ENCODE data around the gene FOXL2. TPM values are rescaled to one million over a fixed set of nuclear protein-coding genes. Genes with fewer than 3 reads are reported as not detected.
A peak's percentile ranks its signal among the peaks of the same experiment; 100 is the strongest.
"Not testable (repeated sequence)": the region's sequence is repeated elsewhere in the genome, so short reads cannot be mapped to it uniquely, and the experiment has no call there.

The FOXL2 gene
- total RNA-seq, 1 donor from 2014 or later = not detected

DNA sequence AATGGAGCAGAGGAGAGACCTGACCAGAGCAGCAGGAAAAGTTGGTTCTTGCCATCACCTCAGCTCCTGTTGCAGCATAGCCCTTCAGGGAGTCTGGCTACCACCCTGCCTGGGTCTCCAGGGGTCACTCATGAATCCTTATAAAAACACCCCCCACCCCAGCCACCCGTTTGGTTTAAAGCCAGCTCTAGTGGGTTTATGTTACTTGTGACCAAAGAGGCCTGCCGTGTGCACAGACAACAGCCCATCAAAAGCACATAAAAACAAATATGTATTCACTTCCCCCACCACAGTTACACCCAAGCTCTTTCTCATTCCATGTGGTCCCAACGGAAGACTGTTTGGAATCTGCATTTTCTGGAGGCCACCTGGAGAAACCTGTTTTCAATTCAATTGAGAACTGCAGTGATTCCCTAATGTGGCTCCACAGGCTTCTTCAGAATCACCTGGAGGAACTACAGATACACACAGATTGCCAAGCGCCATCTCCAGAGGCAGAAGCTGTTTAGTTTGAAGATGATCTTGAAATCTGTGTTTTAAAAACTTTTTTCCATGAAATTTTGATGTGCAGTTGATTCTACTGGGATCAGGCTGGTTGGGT, 13.8 kb downstream of the FOXL2 start:
- ATAC-seq (ENCODE audit: low read depth) (no peak), DNase-seq (no peak)
- TF ChIP-seq, protein P1, sequence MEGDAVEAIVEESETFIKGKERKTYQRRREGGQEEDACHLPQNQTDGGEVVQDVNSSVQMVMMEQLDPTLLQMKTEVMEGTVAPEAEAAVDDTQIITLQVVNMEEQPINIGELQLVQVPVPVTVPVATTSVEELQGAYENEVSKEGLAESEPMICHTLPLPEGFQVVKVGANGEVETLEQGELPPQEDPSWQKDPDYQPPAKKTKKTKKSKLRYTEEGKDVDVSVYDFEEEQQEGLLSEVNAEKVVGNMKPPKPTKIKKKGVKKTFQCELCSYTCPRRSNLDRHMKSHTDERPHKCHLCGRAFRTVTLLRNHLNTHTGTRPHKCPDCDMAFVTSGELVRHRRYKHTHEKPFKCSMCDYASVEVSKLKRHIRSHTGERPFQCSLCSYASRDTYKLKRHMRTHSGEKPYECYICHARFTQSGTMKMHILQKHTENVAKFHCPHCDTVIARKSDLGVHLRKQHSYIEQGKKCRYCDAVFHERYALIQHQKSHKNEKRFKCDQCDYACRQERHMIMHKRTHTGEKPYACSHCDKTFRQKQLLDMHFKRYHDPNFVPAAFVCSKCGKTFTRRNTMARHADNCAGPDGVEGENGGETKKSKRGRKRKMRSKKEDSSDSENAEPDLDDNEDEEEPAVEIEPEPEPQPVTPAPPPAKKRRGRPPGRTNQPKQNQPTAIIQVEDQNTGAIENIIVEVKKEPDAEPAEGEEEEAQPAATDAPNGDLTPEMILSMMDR (IDR thresholded peaks at IDR 0.05) = no peak
- H3K9me3 Mint-ChIP-seq = no peaks in the 10 kb centered on the region
- ChIA-PET POLR2A (no interaction called here), CTCF (interaction anchor here (1.4 to 3.6 kb wide), 2 partner anchors 10 to 339 kb away, joined by 4 to 22 read pairs; partner anchors contain the start of gene CEP70)
- peaks cover 20% of the 10 kb centered on the region for H3K4me1 Mint-ChIP-seq
- intact Hi-C loops (cut with micrococcal nuclease) = no loop called here
- H3K27me3 Mint-ChIP-seq = peaks cover 57% of the 10 kb centered on the region
- no peak overlapping the region for H3K4me3 Mint-ChIP-seq
- H3K36me3 Mint-ChIP-seq (ENCODE audit: low read depth) = no peaks in the 10 kb centered on the region
- H3K27ac Mint-ChIP-seq = no peak overlapping the region

DNA sequence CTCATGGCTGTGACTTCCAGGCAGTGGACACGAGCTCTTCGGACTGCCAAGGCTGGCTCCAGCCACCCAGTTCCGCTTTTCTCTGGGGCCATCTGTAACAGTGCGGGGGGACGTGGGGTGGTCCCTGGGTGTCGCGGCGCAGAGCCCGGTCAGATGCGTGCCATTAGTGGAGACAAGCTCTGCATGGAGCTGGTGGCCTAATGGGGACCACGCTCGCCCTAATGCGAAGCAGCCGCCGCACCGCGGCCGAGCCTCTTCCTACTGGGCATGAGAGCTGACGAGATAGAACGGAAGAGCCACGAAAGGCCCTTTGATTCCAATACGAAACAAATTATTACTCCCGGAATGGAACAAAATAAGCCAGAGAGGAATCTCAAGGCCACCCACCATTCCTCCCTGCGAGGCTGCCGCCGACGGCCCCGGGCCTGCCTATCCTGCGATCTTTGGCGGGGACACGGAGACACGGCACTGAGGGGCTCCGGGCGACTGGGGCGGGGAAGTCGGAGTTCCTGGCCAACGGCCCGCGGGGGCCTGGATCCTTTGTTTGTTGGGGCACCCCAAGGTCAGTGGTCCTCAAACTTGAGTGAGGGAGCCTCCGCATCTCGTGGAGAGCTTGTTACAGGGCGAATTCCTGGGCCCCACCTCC, 18.1 kb downstream of the FOXL2 start:
- Mint-ChIP-seq H3K27me3 (peaks cover 41% of the 10 kb centered on the region), H3K27ac (no peak overlapping the region), H3K4me1 (no peaks in the 10 kb centered on the region), H3K36me3 (ENCODE audit: low read depth) (no peaks in the 10 kb centered on the region), H3K4me3 (no peak overlapping the region), H3K9me3 (no peaks in the 10 kb centered on the region)
- ATAC-seq (ENCODE audit: low read depth) = no peak
- DNase-seq = no peak
- CTCF ChIA-PET = no interaction called here
- POLR2A ChIA-PET = no interaction called here
- TF ChIP-seq, protein P1 (IDR thresholded peaks at IDR 0.05) = no peak
- intact Hi-C loops (cut with micrococcal nuclease) = no loop called here

DNA sequence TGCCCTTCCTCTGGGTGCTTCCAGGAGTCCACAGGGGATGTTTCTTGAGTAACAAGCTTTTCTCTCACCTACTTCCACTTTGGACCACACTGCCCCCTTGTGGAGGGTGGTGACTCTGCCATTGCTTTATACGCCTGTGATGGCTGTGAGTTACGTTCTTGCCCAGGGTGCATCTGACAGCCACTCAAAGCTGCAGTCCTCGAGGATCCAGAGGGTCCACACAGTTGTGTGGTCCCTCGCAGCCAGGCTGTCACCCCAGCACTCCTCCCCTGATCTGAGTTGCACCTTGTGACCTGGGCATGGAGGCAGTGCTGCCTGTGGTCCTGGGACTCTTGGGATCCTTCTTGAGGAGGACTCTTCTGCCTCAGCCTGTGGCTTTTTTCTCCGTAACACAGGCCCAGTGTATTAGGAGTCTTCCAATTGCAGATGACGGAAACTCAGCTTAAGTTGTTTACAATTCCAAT, 23.4 kb downstream of the FOXL2 start:
- peaks cover 28% of the 10 kb centered on the region for H3K27me3 Mint-ChIP-seq
- no peaks in the 10 kb centered on the region for H3K9me3 Mint-ChIP-seq
- H3K4me3 Mint-ChIP-seq = no peak overlapping the region
- intact Hi-C loops (cut with micrococcal nuclease) = loop anchor here (1.0 to 2.0 kb wide), 7 partner anchors 314 to 743 kb away; partner anchors contain the start of genes CEP70 and NME9
- H3K27ac Mint-ChIP-seq = no peak overlapping the region
- DNase-seq (peak; percentile 71), ATAC-seq (ENCODE audit: low read depth) (peak; percentile 92)
- TF ChIP-seq, protein P1 (IDR thresholded peaks at IDR 0.05) = peak; percentile 86
- POLR2A ChIA-PET = interaction anchor here (0.6 to 0.9 kb wide), 2 partner anchors 23 to 329 kb away, joined by 3 to 15 read pairs; partner anchors contain the start of genes CEP70, FOXL2 and FOXL2NB
- no peaks in the 10 kb centered on the region for H3K36me3 Mint-ChIP-seq (ENCODE audit: low read depth)
- CTCF ChIA-PET = interaction anchor here (0.6 to 5.7 kb wide), 26 partner anchors 8 to 742 kb away, joined by 3 to 63 read pairs (median 5); partner anchors contain the start of gene CEP70
- H3K4me1 Mint-ChIP-seq = no peaks in the 10 kb centered on the region

DNA sequence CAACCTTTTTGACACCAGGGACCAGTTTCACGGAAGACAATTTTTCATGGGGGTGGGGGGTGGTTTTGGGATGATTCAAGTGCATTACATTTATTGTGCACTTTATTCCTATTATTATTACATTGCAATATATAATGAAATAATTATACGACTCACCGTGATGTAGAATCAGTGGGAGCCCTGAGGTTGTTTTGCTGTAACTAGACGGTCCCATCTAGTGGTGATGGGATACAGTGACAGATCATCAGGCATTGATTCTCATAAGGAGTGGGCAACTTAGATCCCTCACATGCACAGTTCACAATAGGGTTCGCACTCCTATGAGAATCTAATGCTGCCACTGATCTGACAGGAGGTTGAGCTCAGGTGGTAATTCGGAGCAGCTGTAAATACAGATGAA, 24.5 kb downstream of the FOXL2 start:
- H3K27ac Mint-ChIP-seq, POLR2A ChIA-PET: not testable (repeated sequence)

DNA sequence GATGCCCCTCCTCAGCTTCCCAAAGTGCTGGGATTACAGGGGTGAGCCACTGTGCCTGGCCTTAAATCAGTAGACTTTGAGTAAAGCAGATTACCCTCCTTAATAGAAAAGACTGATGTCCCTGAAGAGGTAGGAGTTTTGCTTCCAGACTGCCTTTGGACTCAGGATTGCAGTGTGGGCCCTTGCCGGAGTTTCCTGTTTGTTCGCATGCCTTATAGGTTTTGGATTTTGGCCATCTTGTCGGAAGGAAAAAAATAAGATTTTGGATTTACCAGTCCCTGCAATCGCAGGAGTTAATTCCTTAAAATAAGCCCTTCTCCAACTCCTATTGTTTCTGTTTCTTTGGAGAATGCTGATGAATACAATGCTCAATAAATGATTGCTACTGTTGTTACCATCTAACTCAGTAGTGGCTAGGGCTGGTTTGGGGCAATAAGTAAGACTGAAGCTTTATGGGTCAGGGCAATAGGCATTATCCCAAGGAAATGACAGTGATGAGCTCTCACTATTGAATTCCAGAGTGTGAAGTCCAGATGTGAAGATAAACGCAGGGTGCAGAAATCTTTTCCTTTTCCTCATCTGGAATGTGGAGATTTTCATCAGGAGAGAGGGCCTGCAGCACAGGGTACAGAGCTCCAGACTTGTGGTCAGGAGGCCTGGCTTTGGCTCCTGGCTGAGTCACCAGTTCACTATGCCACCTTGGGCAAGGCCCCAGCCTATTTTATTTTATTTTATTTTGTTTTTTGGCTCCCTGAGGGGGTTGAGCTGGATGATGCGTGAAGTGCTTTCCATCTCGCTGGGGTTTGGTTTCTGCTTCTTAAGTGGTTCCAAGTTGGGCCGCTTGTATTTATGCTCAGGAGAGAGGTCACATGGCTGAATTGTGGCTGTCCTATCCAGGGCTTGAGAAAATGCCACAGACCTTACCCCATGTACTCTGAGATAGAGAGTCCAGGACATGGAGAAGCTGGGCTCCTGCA, 25.3 kb downstream of the FOXL2 start:
- ChIA-PET POLR2A (no interaction called here), CTCF (interaction anchor here (1.0 to 5.7 kb wide), 3 partner anchors 23 to 505 kb away, joined by 3 to 63 read pairs (median 3); no protein-coding TSS in a partner anchor)
- H3K4me1 Mint-ChIP-seq = no peaks in the 10 kb centered on the region
- no peaks in the 10 kb centered on the region for H3K36me3 Mint-ChIP-seq (ENCODE audit: low read depth)
- peaks cover 23% of the 10 kb centered on the region for H3K27me3 Mint-ChIP-seq
- no peak for DNase-seq
- no peak for ATAC-seq (ENCODE audit: low read depth)
- TF ChIP-seq, protein P1 (IDR thresholded peaks at IDR 0.05) = no peak
- H3K4me3 Mint-ChIP-seq = no peak overlapping the region
- intact Hi-C loops (cut with micrococcal nuclease) = loop anchor here (2.0 kb wide), 2 partner anchors 593 to 741 kb away; partner anchors contain the start of gene NME9
- H3K9me3 Mint-ChIP-seq = no peaks in the 10 kb centered on the region
- no peak overlapping the region for H3K27ac Mint-ChIP-seq

More for the DNA sequence above, 24.5 kb downstream of the FOXL2 start:
- intact Hi-C loops (cut with micrococcal nuclease) = loop anchor here (2.0 kb wide), 2 partner anchors 594 to 742 kb away; partner anchors contain the start of gene NME9
- H3K4me3 Mint-ChIP-seq; H3K9me3 Mint-ChIP-seq; ATAC-seq (ENCODE audit: low read depth); H3K36me3 Mint-ChIP-seq (ENCODE audit: low read depth); H3K4me1 Mint-ChIP-seq; DNase-seq: not testable (repeated sequence)
- CTCF ChIA-PET = interaction anchor here (1.0 to 5.7 kb wide), 5 partner anchors 11 to 506 kb away, joined by 3 to 63 read pairs (median 22); no protein-coding TSS in a partner anchor
- H3K27me3 Mint-ChIP-seq = peaks cover 23% of the 10 kb centered on the region
